HCT116 (cell line): Measurements from ENCODE around the gene MYH15. TPM values are rescaled to one million over a fixed set of nuclear protein-coding genes. Genes with fewer than 3 reads are reported as not detected.

Experiments
- ATAC-seq: fragments of 200-7000 bp; cut with Tn5 transposase; 2 replicates; pipeline ENCODE4 v1.9.1; 2020; ENCODE audit warnings: mild to moderate bottlenecking, moderate library complexity
- BruUV-seq: library from RNA; stranded (reverse); fragments of 400-500 nt; replicated peaks from 2 replicates; lab custom pipeline; 2021; lab: Mats Ljungman, UMichigan
- CTCF ChIA-PET: fragments of 300-600 bp; sonication (Branson Sonifier 250); formaldehyde crosslinking; loops from one replicate; lab custom pipeline; 2021; ENCODE audit warnings: antibody characterized with exemption; lab: Charles Lee
- POLR2A ChIA-PET: fragments of 300-600, 350-600 bp; sonication (Branson Sonifier 250); formaldehyde crosslinking; loops from one replicate; lab custom pipeline; 2021; ENCODE audit warnings: antibody characterized with exemption; lab: Charles Lee
- RAD21 ChIA-PET, 2 experiments: fragments of 300-600 bp; sonication (Branson Sonifier 250); formaldehyde crosslinking; loops; one replicate each; lab custom pipeline; 2023; ENCODE audit warnings: low total read pairs in 2 of 2; ENCODE audit not compliant: uncharacterized antibody in 2 of 2, unreplicated experiment in 2 of 2, low non-redundant PET in 1 of 2; lab: Charles Lee
- DNase-seq: peaks from one replicate; pipeline ENCODE4 v3.0.0-alpha.2; 2010; ENCODE audit warnings: low read depth, low spot score
- H2AFZ ChIP-seq: fragments of 200-600 bp; shearing (Covaris generic), sonication (generic); 2 replicates; pipeline ENCODE4 v1.6.1; 2017; ENCODE audit warnings: low read depth, mixed run types, mixed read lengths, antibody characterized with exemption, low read length; ENCODE audit not compliant: poor library complexity, severe bottlenecking
- H3K27ac ChIP-seq: 2 replicates; pipeline ENCODE4 v1.5.1; 2012; ENCODE audit warnings: low read depth, low read length
- H3K27me3 ChIP-seq: fragments of 200-600 bp; sonication (generic); 2 replicates; pipeline ENCODE4 v1.6.1; 2016; ENCODE audit warnings: mixed run types, low read length, mixed read lengths; ENCODE audit not compliant: insufficient read depth
- H3K36me3 ChIP-seq, 2 experiments: fragments of 200-500 bp in 1 of 2; fragments of 200-600 bp in 1 of 2; sonication (Bioruptor generic) in 1 of 2; sonication (generic) in 1 of 2; 2 replicates each; pipeline versions ENCODE4 v1.5.1 to v1.6.1; 2014 to 2016; ENCODE audit warnings: low read length in 2 of 2, inconsistent platforms in 1 of 2, mixed read lengths in 1 of 2, mixed run types in 1 of 2; ENCODE audit not compliant: insufficient read depth in 2 of 2, control insufficient read depth in 1 of 2
- H3K4me1 ChIP-seq, 2 experiments: fragments of 200-600 bp in 1 of 2; sonication (generic) in 1 of 2; 2 replicates each; pipeline versions ENCODE4 v1.5.1 to v1.6.1; 2012 to 2017; ENCODE audit warnings: low read length in 2 of 2, inconsistent platforms in 1 of 2, mild to moderate bottlenecking in 1 of 2, mixed read lengths in 1 of 2, mixed run types in 1 of 2, moderate library complexity in 1 of 2; ENCODE audit not compliant: insufficient read depth in 2 of 2, control insufficient read depth in 1 of 2
- H3K4me2 ChIP-seq: fragments of 200-600 bp; sonication (generic); 2 replicates; pipeline ENCODE4 v1.6.1; 2017; ENCODE audit warnings: mixed run types, low read length, mixed read lengths
- H3K4me3 ChIP-seq, 2 experiments: fragments of 200-600 bp in 1 of 2; sonication (generic) in 1 of 2; replicated peaks in 1 of 2; 2 replicates each; pipeline ENCODE4 v1.5.1; 2011 to 2016; ENCODE audit warnings: low read length in 2 of 2, control low read depth in 1 of 2, low read depth in 1 of 2, mild to moderate bottlenecking in 1 of 2, mixed read lengths in 1 of 2, mixed run types in 1 of 2
- H3K79me2 ChIP-seq: fragments of 200-600 bp; sonication (generic); 2 replicates; pipeline ENCODE4 v1.6.1; 2017; ENCODE audit warnings: mild to moderate bottlenecking, mixed run types, low read length, moderate library complexity, mixed read lengths; ENCODE audit not compliant: insufficient read depth
- H3K9ac ChIP-seq: fragments of 200-600 bp; sonication (generic); 2 replicates; pipeline ENCODE4 v1.6.1; 2016; ENCODE audit warnings: low read length, mixed read lengths
- H3K9me2 ChIP-seq: fragments of 200-600 bp; sonication (generic), shearing (Covaris generic); 2 replicates; pipeline ENCODE4 v1.6.1; 2017; ENCODE audit warnings: mixed run types, mild to moderate bottlenecking, moderate library complexity; ENCODE audit not compliant: insufficient read depth
- H3K9me3 ChIP-seq, 2 experiments: fragments of 200-500 bp in 1 of 2; fragments of 200-600 bp in 1 of 2; sonication (Bioruptor generic) in 1 of 2; sonication (generic) in 1 of 2; 2 replicates each; pipeline ENCODE4 v1.6.1; 2014 to 2017; ENCODE audit warnings: low read length in 2 of 2, mixed read lengths in 2 of 2, inconsistent platforms in 1 of 2, low read depth in 1 of 2, mild to moderate bottlenecking in 1 of 2, mixed run types in 1 of 2, moderate library complexity in 1 of 2; ENCODE audit not compliant: control insufficient read depth in 1 of 2, insufficient read depth in 1 of 2
- H4K20me1 ChIP-seq: fragments of 200-600 bp; sonication (generic), shearing (Covaris generic); 2 replicates; pipeline ENCODE4 v1.6.1; 2017; ENCODE audit warnings: mixed run types, mild to moderate bottlenecking, moderate library complexity; ENCODE audit not compliant: insufficient read depth
- CEBPB ChIP-seq: IDR thresholded peaks from 2 replicates; pipeline ENCODE4 v1.6.1; 2012; ENCODE audit warnings: low read depth
- EZH2phosphoT487 ChIP-seq: fragments of 200-600 bp; IDR thresholded peaks from 2 replicates; pipeline ENCODE4 v1.6.1; 2018; ENCODE audit warnings: antibody characterized with exemption, borderline replicate concordance
- FOSL1 ChIP-seq: IDR thresholded peaks from 2 replicates; pipeline ENCODE4 v1.6.1; 2012; ENCODE audit warnings: low read depth
- JUND ChIP-seq: IDR thresholded peaks from 2 replicates; pipeline ENCODE4 v1.6.1; 2012
- POLR2A ChIP-seq: IDR thresholded peaks from 2 replicates; pipeline ENCODE4 v1.7.0; 2011; ENCODE audit warnings: borderline replicate concordance; ENCODE audit not compliant: insufficient read depth, insufficient read length; ENCODE audit errors: extremely low read depth
- POLR2AphosphoS5 ChIP-seq: IDR thresholded peaks from 2 replicates; pipeline ENCODE4 v1.6.1; 2011; ENCODE audit warnings: mild to moderate bottlenecking, low read depth, low read length, moderate library complexity
- RAD21 ChIP-seq: IDR thresholded peaks from 2 replicates; pipeline ENCODE4 v1.6.1; 2012; ENCODE audit warnings: low read depth, mild to moderate bottlenecking
- SP1 ChIP-seq: IDR thresholded peaks from 2 replicates; pipeline ENCODE4 v1.6.1; 2012; ENCODE audit warnings: low read depth
- SRF ChIP-seq: IDR thresholded peaks from 2 replicates; pipeline ENCODE4 v1.6.1; 2012; ENCODE audit warnings: low read depth
- TCF7L2 ChIP-seq: IDR thresholded peaks from 2 replicates; pipeline ENCODE4 v1.7.0; 2011; ENCODE audit warnings: borderline replicate concordance, inconsistent platforms; ENCODE audit not compliant: insufficient read depth, insufficient read length; ENCODE audit errors: extremely low read depth
- YY1 ChIP-seq: IDR thresholded peaks from 2 replicates; pipeline ENCODE4 v1.6.1; 2011; ENCODE audit warnings: low read length, low read depth, moderate library complexity, mild to moderate bottlenecking; ENCODE audit not compliant: insufficient replicate concordance; ENCODE audit errors: extremely low read depth
- ZFX ChIP-seq: fragments of 450-650 bp; IDR thresholded peaks from 2 replicates; pipeline ENCODE4 v1.6.1; 2017
- ZNF274 ChIP-seq: fragments of 200-500 bp; sonication (Bioruptor generic); IDR thresholded peaks from 2 replicates; pipeline ENCODE4 v1.6.1; 2014; ENCODE audit warnings: mild to moderate bottlenecking, low read depth, low read length, inconsistent platforms
- intact Hi-C: fragments of 100-400 bp; cut with micrococcal nuclease; formaldehyde crosslinking; loops from 2 replicates; pipeline ENCODE4 v1.10.0; 2022
- total RNA-seq: library from RNA; stranded (reverse); gene quantifications from one replicate; pipeline ENCODE4 v1.2.1, GENCODE V29; 2021; ENCODE audit not compliant: unreplicated experiment
- TF ChIP-seq, protein P1 (sequence below): IDR thresholded peaks from 2 replicates; pipeline ENCODE4 v1.6.1; 2012
- TF ChIP-seq, protein P2 (sequence below), 3 experiments: fragments of 200-600 bp in 1 of 3; sonication (generic) in 1 of 3; IDR thresholded peaks in 2 of 3; conservative IDR thresholded peaks in 1 of 3; 2 replicates each; pipeline ENCODE4 v1.5.1; 2012 to 2017; ENCODE audit warnings: low read depth in 2 of 3, low read length in 2 of 3, antibody characterized with exemption in 1 of 3, borderline replicate concordance in 1 of 3, control low read depth in 1 of 3, mild to moderate bottlenecking in 1 of 3, mixed read lengths in 1 of 3, mixed run types in 1 of 3, moderate library complexity in 1 of 3; ENCODE audit not compliant: insufficient read depth in 1 of 3
- TF ChIP-seq, protein P3 (sequence below): IDR thresholded peaks from 2 replicates; pipeline ENCODE4 v1.6.1; 2011; ENCODE audit warnings: mild to moderate bottlenecking, low read length, moderate library complexity; ENCODE audit not compliant: insufficient replicate concordance; ENCODE audit errors: extremely low read depth

The MYH15 gene
- total RNA-seq, 1 experiment from 2014 or later: 11.2 TPM

DNA sequence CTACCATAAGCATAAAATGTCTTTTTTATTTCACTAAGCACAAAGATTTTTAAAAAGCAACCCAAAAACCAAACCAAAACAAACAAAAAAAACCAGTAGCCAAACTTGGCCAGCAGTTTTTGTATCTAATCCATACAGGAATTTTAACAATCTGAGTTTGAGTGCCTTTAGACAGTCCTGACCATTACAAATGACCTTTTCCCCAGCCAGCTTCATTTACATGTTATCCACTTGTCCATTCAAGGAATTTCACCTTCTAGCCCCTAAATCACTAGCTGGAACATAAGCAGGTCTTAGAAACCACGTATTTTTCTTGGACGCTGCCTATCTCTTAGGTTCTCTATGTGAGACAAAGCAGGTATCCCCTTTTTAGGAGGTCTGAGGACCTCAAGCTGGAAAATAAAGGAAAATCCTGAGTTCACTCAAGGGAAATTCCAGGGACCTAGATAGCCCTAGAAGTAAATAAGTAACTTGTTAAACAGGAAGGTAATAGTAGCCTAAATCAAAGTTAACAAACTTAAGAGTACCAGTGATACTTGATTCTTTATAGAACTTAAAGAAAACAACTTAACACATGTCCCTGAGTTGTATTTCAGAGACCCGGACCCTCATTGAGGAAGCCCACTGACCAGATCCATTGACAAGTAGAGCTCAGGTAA, 44.6 kb upstream of the MYH15 start:
- Histone ChIP-seq H3K36me3 (peaks cover 38 to 42% of the 10 kb centered on the region in 2 experiments), H3K9me3 (no peaks in the 10 kb centered on the region), H2AFZ (no peak overlapping the region), H3K27ac (no peak overlapping the region), H3K4me1 (no peaks in the 10 kb centered on the region), H3K4me2 (no peak overlapping the region), H3K4me3 (no peak overlapping the region), H3K9ac (no peak overlapping the region), H3K27me3 (no peaks in the 10 kb centered on the region), H4K20me1 (no peaks in the 10 kb centered on the region), H3K79me2 (no peaks in the 10 kb centered on the region), H3K9me2 (no peaks in the 10 kb centered on the region)
- ChIA-PET RAD21 (no interaction called here), CTCF (no interaction called here), POLR2A (no interaction called here)
- BruUV-seq: no TSS peak
- ATAC-seq: no peak
- intact Hi-C loops: no loop called here
- no peak for TF ChIP-seq YY1
- no peak for TF ChIP-seq JUND
- TF ChIP-seq, protein P1, sequence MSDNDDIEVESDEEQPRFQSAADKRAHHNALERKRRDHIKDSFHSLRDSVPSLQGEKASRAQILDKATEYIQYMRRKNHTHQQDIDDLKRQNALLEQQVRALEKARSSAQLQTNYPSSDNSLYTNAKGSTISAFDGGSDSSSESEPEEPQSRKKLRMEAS: no peak
- TF ChIP-seq POLR2A: no peak
- no peak for TF ChIP-seq FOSL1
- no peak for TF ChIP-seq POLR2AphosphoS5
- TF ChIP-seq RAD21: no peak
- TF ChIP-seq, protein P2, sequence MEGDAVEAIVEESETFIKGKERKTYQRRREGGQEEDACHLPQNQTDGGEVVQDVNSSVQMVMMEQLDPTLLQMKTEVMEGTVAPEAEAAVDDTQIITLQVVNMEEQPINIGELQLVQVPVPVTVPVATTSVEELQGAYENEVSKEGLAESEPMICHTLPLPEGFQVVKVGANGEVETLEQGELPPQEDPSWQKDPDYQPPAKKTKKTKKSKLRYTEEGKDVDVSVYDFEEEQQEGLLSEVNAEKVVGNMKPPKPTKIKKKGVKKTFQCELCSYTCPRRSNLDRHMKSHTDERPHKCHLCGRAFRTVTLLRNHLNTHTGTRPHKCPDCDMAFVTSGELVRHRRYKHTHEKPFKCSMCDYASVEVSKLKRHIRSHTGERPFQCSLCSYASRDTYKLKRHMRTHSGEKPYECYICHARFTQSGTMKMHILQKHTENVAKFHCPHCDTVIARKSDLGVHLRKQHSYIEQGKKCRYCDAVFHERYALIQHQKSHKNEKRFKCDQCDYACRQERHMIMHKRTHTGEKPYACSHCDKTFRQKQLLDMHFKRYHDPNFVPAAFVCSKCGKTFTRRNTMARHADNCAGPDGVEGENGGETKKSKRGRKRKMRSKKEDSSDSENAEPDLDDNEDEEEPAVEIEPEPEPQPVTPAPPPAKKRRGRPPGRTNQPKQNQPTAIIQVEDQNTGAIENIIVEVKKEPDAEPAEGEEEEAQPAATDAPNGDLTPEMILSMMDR (IDR thresholded peaks at IDR 0.05 in 2 of 3, conservative IDR thresholded peaks at IDR 0.05 in 1 of 3; ENCODE audit: borderline replicate concordance in 1 of 3, insufficient read depth in 1 of 3, low read depth in 2 of 3, low read length in 2 of 3): no peak
- no peak for TF ChIP-seq TCF7L2
- no peak for TF ChIP-seq SRF
- no peak for TF ChIP-seq EZH2phosphoT487
- TF ChIP-seq CEBPB: no peak
- no peak for TF ChIP-seq ZFX
- TF ChIP-seq ZNF274: no peak
- TF ChIP-seq, protein P3, sequence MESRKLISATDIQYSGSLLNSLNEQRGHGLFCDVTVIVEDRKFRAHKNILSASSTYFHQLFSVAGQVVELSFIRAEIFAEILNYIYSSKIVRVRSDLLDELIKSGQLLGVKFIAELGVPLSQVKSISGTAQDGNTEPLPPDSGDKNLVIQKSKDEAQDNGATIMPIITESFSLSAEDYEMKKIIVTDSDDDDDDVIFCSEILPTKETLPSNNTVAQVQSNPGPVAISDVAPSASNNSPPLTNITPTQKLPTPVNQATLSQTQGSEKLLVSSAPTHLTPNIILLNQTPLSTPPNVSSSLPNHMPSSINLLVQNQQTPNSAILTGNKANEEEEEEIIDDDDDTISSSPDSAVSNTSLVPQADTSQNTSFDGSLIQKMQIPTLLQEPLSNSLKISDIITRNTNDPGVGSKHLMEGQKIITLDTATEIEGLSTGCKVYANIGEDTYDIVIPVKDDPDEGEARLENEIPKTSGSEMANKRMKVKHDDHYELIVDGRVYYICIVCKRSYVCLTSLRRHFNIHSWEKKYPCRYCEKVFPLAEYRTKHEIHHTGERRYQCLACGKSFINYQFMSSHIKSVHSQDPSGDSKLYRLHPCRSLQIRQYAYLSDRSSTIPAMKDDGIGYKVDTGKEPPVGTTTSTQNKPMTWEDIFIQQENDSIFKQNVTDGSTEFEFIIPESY: no peak
- TF ChIP-seq SP1: no peak
- DNase-seq: no peak
